Measurements from ENCODE around the gene MT1HL1. TPM values are rescaled to one million over a fixed set of nuclear protein-coding genes. Genes with fewer than 3 reads are reported as not detected.

Gene MT1HL1
- total RNA-seq, 1 experiment from 2014 or later: not detected

DNA sequence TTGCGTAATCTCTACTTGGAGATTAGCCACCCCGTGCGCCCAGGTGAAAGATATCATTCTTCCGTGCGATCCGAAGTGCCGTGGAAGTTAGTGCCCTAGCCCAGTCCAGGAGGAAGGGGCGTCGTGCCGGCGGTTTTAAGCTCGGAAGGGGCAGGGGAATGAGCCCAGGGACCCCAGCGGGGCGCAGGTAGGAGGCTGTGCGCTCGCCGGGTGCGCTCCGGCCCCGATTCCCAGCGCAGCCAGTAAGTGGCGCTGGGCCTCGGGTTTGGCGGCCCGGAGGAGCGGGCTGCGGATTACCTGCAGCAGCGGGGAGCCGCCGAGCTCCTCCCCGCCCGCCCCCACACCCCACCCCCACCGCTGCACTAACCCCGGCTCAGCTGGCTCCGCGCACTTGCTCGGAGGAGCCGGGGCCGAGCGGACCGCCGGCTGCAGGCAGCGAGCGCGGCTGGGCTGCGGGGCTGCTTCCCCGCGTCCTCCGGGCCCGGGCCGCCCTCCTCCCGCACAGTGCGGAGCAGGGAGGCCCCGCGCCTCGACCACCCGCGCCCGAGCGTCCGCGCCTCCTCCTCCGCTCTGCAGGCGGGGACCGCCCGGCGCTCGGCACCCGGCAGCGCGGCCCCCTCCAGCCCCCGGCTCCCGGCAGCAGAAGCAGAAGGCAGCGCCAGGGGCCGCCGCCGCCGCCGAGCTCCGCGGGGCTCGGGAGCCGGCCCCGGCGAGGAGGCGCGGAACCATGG is 37.7 kb upstream of the MT1HL1 start, which contains the start of gene RYR2:
TSS of gene RYR2 (plus strand) at position 390 of the 731 bp plus-strand sequence. CDS start at position 728, 338 bp downstream.
- Histone ChIP-seq H3K9me2 (replicated peaks; ENCODE audit: low read length) (no peaks in the 10 kb centered on the region), H3K4me2 (ENCODE audit: low read length) (no peak within 1 kb of the TSS), H2AFZ (ENCODE audit: low read length) (no peak within 1 kb of the TSS), H3K9ac (ENCODE audit: low read length) (no peak within 1 kb of the TSS), H3K4me1 (ENCODE audit: insufficient read depth, low read length) (no peaks in the 10 kb centered on the region), H3K79me2 (ENCODE audit: low read length) (no peaks in the 10 kb centered on the region), H3K27ac (ENCODE audit: low read length) (no peak within 1 kb of the TSS), H3K4me3 (ENCODE audit: low read length) (no peak within 1 kb of the TSS), H3F3A (ENCODE audit: low read length, unreplicated experiment) (no peaks in the 10 kb centered on the region), H4K20me1 (ENCODE audit: low read length) (no peaks in the 10 kb centered on the region), H3K9me3 (ENCODE audit: low read length) (no peaks in the 10 kb centered on the region), H3K36me3 (ENCODE audit: low read depth, low read length) (no peaks in the 10 kb centered on the region), H3K27me3 (ENCODE audit: low read length) (peaks cover 13% of the 10 kb centered on the region)
- DNase-seq (no peak), ATAC-seq (no peak)
- TF ChIP-seq EZH2phosphoT487 (IDR thresholded peaks at IDR 0.05; ENCODE audit: borderline replicate concordance, low read length) (no peak), EZH2 (IDR thresholded peaks at IDR 0.05; ENCODE audit: low read length, unreplicated experiment) (no peak), CTCF (conservative IDR thresholded peaks at IDR 0.05; ENCODE audit: low read depth, low read length) (no peak)
- ChIA-PET CTCF (no interaction called here), POLR2A (ENCODE audit: unreplicated experiment) (no interaction called here)
- BruUV-seq (replicated peaks): no TSS peak
- intact Hi-C loops (cut with micrococcal nuclease): no loop called here

DNA sequence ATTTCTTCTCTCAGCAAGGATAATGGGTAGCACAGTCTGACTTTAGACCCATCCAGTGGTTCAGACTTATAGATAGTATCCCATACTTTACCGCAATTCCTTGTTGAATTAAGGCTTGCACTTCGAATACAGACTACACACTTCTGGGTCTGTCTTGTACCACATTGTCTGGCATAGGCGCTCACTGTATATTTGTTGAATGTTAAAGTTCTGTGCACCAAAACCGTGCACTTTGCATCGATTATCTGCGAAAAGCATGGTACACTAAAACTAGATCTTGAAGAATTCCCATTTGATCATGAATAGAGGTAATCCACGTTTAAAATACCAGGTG is 37.2 kb upstream of the MT1HL1 start:
- CTCF ChIA-PET: no interaction called here
- Histone ChIP-seq H3K4me2 (ENCODE audit: low read length) (no peak overlapping the region), H3K79me2 (ENCODE audit: low read length) (no peaks in the 10 kb centered on the region), H4K20me1 (ENCODE audit: low read length) (no peaks in the 10 kb centered on the region), H3F3A (ENCODE audit: low read length, unreplicated experiment) (no peaks in the 10 kb centered on the region), H3K4me1 (ENCODE audit: insufficient read depth, low read length) (no peaks in the 10 kb centered on the region), H3K9me3 (ENCODE audit: low read length) (no peaks in the 10 kb centered on the region), H3K9me2 (replicated peaks; ENCODE audit: low read length) (no peaks in the 10 kb centered on the region), H3K27ac (ENCODE audit: low read length) (no peak overlapping the region), H3K9ac (ENCODE audit: low read length) (no peak overlapping the region), H3K36me3 (ENCODE audit: low read depth, low read length) (no peaks in the 10 kb centered on the region), H3K4me3 (ENCODE audit: low read length) (no peak overlapping the region), H3K27me3 (ENCODE audit: low read length) (peaks cover 9% of the 10 kb centered on the region), H2AFZ (ENCODE audit: low read length) (no peak overlapping the region)
- no peak for DNase-seq
- no TSS peak for BruUV-seq (replicated peaks)
- POLR2A ChIA-PET (ENCODE audit: unreplicated experiment): no interaction called here
- intact Hi-C loops (cut with micrococcal nuclease): no loop called here
- ATAC-seq: no peak
- TF ChIP-seq EZH2 (IDR thresholded peaks at IDR 0.05; ENCODE audit: low read length, unreplicated experiment) (no peak), EZH2phosphoT487 (IDR thresholded peaks at IDR 0.05; ENCODE audit: borderline replicate concordance, low read length) (no peak), CTCF (conservative IDR thresholded peaks at IDR 0.05; ENCODE audit: low read depth, low read length) (no peak)

GRCh38 chr1:237040823-237041222 is 36.6 kb upstream of the MT1HL1 start:
- Histone ChIP-seq H3F3A (ENCODE audit: low read length, unreplicated experiment) (no peaks in the 10 kb centered on the region), H3K27ac (ENCODE audit: low read length) (no peak overlapping the region), H3K4me2 (ENCODE audit: low read length) (no peak overlapping the region), H4K20me1 (ENCODE audit: low read length) (no peaks in the 10 kb centered on the region), H3K27me3 (ENCODE audit: low read length) (peaks cover 9% of the 10 kb centered on the region), H2AFZ (ENCODE audit: low read length) (no peak overlapping the region), H3K9me3 (ENCODE audit: low read length) (no peaks in the 10 kb centered on the region), H3K4me1 (ENCODE audit: insufficient read depth, low read length) (no peaks in the 10 kb centered on the region), H3K9me2 (replicated peaks; ENCODE audit: low read length) (no peaks in the 10 kb centered on the region), H3K9ac (ENCODE audit: low read length) (no peak overlapping the region), H3K79me2 (ENCODE audit: low read length) (no peaks in the 10 kb centered on the region), H3K4me3 (ENCODE audit: low read length) (no peak overlapping the region), H3K36me3 (ENCODE audit: low read depth, low read length) (no peaks in the 10 kb centered on the region)
- ChIA-PET CTCF (no interaction called here), POLR2A (ENCODE audit: unreplicated experiment) (no interaction called here)
- TF ChIP-seq EZH2 (IDR thresholded peaks at IDR 0.05; ENCODE audit: low read length, unreplicated experiment) (no peak), EZH2phosphoT487 (IDR thresholded peaks at IDR 0.05; ENCODE audit: borderline replicate concordance, low read length) (no peak), CTCF (conservative IDR thresholded peaks at IDR 0.05; ENCODE audit: low read depth, low read length) (no peak)
- DNase-seq (no peak), ATAC-seq (no peak)
- intact Hi-C loops (cut with micrococcal nuclease): no loop called here
- BruUV-seq (replicated peaks): no TSS peak

Data from PC-3 (cell line).